AML-193 (cell line): ENCODE measurements around the gene ZSCAN5A.
A peak's percentile ranks its signal among the peaks of the same experiment; 100 is the strongest.
"Not testable (repeated sequence)": the region's sequence is repeated elsewhere in the genome, so short reads cannot be mapped to it uniquely, and the experiment has no call there.

ENCODE experiments used
- DNase-seq, 2 experiments: peaks; one replicate each; lab custom pipeline; 2025; lab: John Stamatoyannopoulos, UW

The ZSCAN5A gene

GRCh38 chr19:56314018-56314380 is 640 bp downstream of the ZSCAN5A start:
- peak in 1 of 2 experiments; percentile 40 for DNase-seq

GRCh38 chr19:56312787-56313657 is 1.6 kb downstream of the ZSCAN5A start:
- DNase-seq: no peak

GRCh38 chr19:56312342-56312741 is 2.3 kb downstream of the ZSCAN5A start:
- DNase-seq: no peak

- no peak for DNase-seq
These were observed 4.2 kb downstream of the ZSCAN5A start for GRCh38 chr19:56310462-56310861.

- peak; percentile 58 to 64 for DNase-seq
These were observed 5.0 kb downstream of the ZSCAN5A start for GRCh38 chr19:56309511-56310185.

GRCh38 chr19:56308792-56309191 is 5.8 kb downstream of the ZSCAN5A start:
- no peak for DNase-seq

- not testable (repeated sequence) for DNase-seq
These were observed 7.6 kb downstream of the ZSCAN5A start for GRCh38 chr19:56307062-56307461.

- DNase-seq: no peak
These were observed 8.6 kb downstream of the ZSCAN5A start for GRCh38 chr19:56306016-56306415.

GRCh38 chr19:56304243-56304642 is 10.4 kb downstream of the ZSCAN5A start:
- no peak for DNase-seq

- DNase-seq: no peak
These were observed 12.6 kb downstream of the ZSCAN5A start for GRCh38 chr19:56301886-56302620.

- DNase-seq: no peak
These were observed 13.5 kb downstream of the ZSCAN5A start for GRCh38 chr19:56301155-56301554.

- DNase-seq: no peak
These were observed 15.0 kb downstream of the ZSCAN5A start for GRCh38 chr19:56299688-56300087.

GRCh38 chr19:56297010-56297409 is 17.6 kb downstream of the ZSCAN5A start:
- DNase-seq: no peak

- no peak for DNase-seq
These were observed 18.8 kb downstream of the ZSCAN5A start for GRCh38 chr19:56295531-56296455.

GRCh38 chr19:56294549-56294948 is 20.1 kb downstream of the ZSCAN5A start:
- DNase-seq: no peak

GRCh38 chr19:56291867-56292266 is 22.8 kb downstream of the ZSCAN5A start:
- DNase-seq: no peak

- no peak for DNase-seq
These were observed 24.5 kb downstream of the ZSCAN5A start for GRCh38 chr19:56290104-56290503.

GRCh38 chr19:56284746-56285145 is 29.9 kb downstream of the ZSCAN5A start:
- DNase-seq: no peak

GRCh38 chr19:56282809-56283208 is 31.8 kb downstream of the ZSCAN5A start:
- DNase-seq: no peak

- DNase-seq: no peak
These were observed 41.0 kb downstream of the ZSCAN5A start for GRCh38 chr19:56273563-56274117.

GRCh38 chr19:56272161-56272798 is 42.4 kb downstream of the ZSCAN5A start, which contains the start of gene EDDM13:
Gene EDDM13, plus strand, starts transcription at chr19:56272748. Its CDS starts 87 bp downstream, at chr19:56272835.
- no peak for DNase-seq
